GM20431 (cell line): Measurements from ENCODE around the gene LRRC51.

Experiments used
- in situ Hi-C: fragments of 300-500 bp; cut with MseI, MboI; formaldehyde crosslinking; loops from one replicate; pipeline ENCODE4 v1.15.0; 2020; ENCODE audit warnings: low sequenced_read_pairs; ENCODE audit not compliant: unreplicated experiment

The LRRC51 gene, protein sequence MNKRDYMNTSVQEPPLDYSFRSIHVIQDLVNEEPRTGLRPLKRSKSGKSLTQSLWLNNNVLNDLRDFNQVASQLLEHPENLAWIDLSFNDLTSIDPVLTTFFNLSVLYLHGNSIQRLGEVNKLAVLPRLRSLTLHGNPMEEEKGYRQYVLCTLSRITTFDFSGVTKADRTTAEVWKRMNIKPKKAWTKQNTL

GRCh38 chr11:72080326-72081183 is at the start of gene LRRC51, which contains the start of gene NUMA1:
Gene LRRC51 (plus strand): TSS chr11:72080850. CDS start chr11:72089084, 8,234 bp downstream.
Gene NUMA1 (minus strand): TSS chr11:72080542. CDS start chr11:72035943, 44,599 bp downstream.
- in situ Hi-C loops, result no loop called here

GRCh38 chr11:72036687-72037086 is 44.0 kb upstream of the LRRC51 start:
- in situ Hi-C loops, result loop anchor here (10.0 kb wide), 1 partner anchor 58 kb away; no protein-coding TSS in a partner anchor

GRCh38 chr11:72037554-72038311 is 42.9 kb upstream of the LRRC51 start:
- in situ Hi-C loops, result loop anchor here (10.0 kb wide), 1 partner anchor 57 kb away; no protein-coding TSS in a partner anchor

GRCh38 chr11:72038491-72038890 is 42.2 kb upstream of the LRRC51 start:
- in situ Hi-C loops, result loop anchor here (10.0 kb wide), 1 partner anchor 56 kb away; no protein-coding TSS in a partner anchor

DNA sequence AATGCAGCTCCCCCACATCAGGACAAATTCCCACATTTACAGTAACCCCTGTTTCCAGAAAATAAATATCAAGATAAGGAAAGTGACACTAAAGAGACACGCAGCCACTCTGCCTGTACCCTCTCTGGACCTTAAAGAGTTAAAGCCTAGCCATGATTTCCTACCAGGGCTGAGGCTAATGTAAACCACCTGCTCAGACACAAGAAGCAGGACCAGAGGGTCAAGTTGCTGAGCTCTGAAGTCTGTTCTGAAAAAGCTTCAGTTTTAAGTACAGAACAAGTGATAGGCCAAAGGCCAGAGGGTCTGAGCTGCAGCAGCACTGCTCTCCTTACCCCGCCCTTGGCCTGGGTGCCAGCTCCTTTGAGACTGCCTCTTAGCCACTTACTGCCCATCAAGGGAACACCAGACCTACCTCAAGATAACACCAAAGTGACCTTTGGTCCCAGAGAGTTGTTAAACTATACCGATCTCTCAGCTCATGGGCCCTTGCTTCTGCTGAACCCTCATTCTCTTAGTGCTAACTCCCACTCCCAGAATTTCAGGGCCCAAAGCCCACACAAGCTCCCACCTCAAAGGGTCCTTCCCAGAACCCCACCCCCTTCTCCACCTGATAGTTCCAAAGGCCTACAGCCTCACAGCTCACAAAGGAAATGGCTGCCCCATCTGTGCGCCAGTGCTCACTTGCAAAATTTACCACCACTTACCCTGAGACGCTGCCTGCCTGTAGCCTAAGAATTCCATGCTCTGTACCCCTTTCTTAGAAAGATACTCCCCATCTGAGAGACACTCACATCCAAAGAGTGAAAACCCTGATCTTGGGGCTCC is 41.4 kb upstream of the LRRC51 start:
- in situ Hi-C loops, result loop anchor here (10.0 kb wide), 1 partner anchor 56 kb away; no protein-coding TSS in a partner anchor

GRCh38 chr11:72039856-72040401 is 40.7 kb upstream of the LRRC51 start:
- in situ Hi-C loops, result loop anchor here (10.0 kb wide), 1 partner anchor 55 kb away; no protein-coding TSS in a partner anchor

- in situ Hi-C loops, result no loop called here
Observed at GRCh38 chr11:72040491-72041363, 39.9 kb upstream of the LRRC51 start.

- in situ Hi-C loops, result no loop called here
Observed at GRCh38 chr11:72041364-72042063, 39.1 kb upstream of the LRRC51 start.

DNA sequence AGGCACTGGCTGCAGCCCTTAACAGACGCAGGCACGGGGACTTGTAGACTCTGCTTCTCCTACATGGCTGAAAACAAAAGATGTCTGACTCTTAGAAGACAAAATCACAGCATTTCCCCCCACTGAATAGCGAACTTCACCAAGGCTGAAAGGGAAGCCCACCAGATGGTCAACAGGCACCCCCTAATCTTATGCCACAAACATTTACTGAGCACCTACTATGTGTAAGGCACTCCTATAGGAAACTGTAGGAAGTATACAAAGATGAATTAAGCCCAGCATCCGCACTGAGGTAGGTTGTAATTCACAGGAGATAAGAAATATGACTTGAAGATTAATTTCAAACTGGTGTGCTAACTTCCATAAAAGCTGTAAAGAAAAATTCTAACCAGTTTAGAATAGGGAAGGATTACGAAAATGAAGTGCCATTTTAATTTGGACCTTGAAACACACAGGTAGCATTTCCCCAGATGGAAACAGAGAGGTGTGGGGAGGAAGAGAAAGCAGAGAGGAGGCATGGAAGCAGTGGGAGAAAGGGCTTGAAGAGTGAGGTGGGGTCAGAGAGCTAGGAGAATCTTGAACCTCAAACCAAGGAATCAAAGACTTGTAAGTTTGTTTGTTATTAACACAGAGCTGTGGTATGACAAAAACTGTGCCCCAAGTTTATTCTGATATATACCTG is 38.4 kb upstream of the LRRC51 start:
- in situ Hi-C loops, result no loop called here

DNA sequence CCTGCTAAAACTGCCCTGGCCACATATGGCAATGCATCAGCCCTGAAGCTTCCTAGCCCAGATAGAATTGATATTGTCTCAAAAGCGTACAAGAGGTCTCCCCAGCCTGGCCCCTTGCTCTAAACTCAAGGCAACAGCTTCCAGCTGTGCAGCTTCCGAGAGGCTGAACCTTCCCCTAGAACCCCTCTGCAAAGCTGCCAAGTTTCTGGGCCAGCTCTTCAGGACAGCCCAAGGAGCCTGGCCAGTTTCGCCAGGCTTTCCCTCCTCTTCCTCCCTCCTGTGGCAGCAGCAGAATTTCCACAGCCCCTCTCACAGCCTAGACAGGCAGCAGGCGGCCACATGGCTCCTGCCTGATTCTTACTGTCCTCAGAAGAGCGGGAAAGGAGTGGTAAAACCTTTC is 34.8 kb upstream of the LRRC51 start:
- in situ Hi-C loops, result no loop called here

DNA sequence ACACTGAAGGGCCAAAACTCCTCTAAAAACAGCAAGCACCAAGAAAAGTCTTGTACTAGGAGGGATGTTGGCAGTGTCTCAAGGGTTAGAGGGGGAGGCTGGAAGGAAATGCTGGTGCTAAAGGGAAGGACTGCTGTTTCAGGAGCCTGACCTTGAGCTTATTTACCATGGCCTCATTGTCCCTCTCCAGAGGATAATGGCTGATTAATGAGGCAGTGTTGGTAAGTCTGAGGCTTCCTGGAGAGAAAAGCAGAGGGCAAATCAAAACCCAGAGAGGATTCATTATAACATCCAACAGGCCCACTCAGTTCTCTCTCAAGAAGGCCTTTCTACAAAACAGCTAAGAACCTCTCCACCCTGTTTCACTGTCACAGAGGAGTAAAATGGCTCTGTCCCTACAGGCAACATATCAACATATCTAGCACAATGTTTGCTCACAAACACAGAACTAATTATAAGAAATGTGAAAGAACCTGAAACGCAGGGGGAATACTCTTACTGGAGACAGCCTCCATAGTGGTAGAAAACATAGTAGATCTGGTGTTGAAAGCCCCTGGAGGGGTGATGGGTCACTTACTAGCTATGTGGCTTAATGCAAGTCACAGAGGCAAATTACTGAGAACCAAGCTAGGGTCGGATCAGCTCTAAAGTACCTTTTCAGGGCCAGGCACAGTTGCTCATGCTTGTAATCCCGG is 31.7 kb upstream of the LRRC51 start:
- in situ Hi-C loops, result no loop called here

DNA sequence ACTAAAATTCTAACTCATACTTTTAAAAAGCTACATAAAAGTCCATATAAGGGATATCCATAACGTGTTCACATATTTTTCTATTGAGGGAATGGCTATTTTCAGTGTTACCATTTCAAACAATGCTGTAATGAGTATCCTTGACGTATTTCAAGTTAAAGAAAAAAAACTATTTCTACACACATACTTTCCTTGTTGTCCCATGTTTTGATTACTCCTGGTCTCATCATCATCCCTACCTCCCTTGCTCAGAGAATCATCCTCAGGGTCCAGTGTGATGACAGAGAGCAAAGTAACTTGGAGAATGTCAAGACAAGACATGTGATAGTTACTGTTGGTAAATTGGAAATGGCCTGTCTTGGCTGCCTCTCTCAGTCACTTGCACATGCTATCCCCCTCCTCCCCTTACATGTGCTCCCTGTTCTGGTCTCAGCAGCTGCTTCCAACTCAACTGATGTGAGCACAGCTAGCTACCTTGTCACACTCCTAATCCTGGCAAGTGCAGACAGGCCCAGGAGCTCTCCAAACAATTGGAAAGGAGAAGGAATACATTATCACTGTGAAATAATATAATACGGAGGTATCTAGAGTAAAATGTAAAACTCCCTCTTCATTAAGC is 22.1 kb upstream of the LRRC51 start:
- in situ Hi-C loops, result no loop called here

- in situ Hi-C loops, result no loop called here
Observed at GRCh38 chr11:72061739-72062396, 18.8 kb upstream of the LRRC51 start.

DNA sequence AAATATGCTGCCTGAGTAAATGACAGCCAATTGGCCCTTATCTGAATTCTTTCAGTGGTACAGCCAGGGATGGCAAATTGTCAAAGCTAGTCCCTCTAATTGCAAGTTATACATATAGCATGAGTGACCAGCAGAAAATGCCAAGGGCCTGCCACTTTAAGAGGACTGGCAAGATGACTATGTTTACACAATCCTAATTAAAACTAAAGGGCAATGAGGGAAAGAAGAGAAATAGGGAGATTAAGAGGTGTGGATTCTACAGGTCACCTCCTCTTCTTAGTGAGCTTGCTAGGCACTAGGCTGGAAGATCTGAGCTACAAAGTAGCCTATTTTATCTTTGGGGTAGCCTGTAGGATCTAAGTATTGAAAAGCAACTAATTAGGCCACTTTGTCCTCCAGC is 13.8 kb upstream of the LRRC51 start:
- in situ Hi-C loops, result no loop called here

GRCh38 chr11:72067266-72067665 is 13.4 kb upstream of the LRRC51 start:
- in situ Hi-C loops, result no loop called here

DNA sequence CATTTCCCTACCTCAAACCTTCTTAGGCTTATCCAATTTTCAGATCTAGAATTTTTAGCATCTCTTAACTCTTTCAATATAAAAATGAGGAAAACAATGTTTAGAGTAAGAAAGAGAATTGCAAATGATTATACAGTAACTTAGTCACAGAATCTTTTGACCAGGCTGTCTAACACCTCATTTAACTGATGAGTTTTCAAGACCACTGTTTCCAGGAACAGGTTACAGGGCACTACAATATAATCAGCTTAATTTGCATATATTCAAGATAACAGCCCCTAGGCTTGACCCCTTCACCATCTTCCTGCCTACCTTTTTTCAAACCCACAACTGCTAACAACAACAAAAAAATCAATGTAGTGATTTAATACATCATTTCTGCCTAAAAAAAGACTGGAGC is 13.0 kb upstream of the LRRC51 start:
- in situ Hi-C loops, result no loop called here
